GM19328 (cell line): ENCODE data around the gene C12orf60.

Experiments used
- ATAC-seq: cut with Tn5 transposase; IDR thresholded peaks from one replicate; pipeline ENCODE4 v1.9.1; 2021; ENCODE audit warnings: mild to moderate bottlenecking, moderate library complexity; ENCODE audit not compliant: unreplicated experiment

The C12orf60 gene

DNA sequence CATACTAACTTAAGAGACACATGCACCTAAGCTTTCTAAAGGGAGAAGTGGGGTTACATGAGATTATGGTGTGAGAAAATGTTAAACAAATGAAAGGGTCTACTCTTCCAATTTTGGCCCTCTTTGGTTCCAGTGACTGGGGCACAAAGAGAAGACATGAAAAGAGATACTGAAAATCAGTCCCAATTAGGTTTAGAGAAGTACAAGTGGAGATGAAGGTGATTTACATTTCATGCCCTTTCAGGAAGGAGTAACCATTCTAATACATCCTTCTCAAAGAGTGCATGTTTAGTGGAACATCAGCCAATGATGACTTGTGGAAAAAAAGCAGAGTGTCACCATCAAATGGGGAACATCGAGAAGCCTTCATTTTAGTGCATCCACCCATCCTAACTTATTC lies 67.8 kb downstream of the C12orf60 start:
- ATAC-seq = no peak

- ATAC-seq = no peak
Observed at GRCh38 chr12:14871886-14872285, 68.4 kb downstream of the C12orf60 start.

DNA sequence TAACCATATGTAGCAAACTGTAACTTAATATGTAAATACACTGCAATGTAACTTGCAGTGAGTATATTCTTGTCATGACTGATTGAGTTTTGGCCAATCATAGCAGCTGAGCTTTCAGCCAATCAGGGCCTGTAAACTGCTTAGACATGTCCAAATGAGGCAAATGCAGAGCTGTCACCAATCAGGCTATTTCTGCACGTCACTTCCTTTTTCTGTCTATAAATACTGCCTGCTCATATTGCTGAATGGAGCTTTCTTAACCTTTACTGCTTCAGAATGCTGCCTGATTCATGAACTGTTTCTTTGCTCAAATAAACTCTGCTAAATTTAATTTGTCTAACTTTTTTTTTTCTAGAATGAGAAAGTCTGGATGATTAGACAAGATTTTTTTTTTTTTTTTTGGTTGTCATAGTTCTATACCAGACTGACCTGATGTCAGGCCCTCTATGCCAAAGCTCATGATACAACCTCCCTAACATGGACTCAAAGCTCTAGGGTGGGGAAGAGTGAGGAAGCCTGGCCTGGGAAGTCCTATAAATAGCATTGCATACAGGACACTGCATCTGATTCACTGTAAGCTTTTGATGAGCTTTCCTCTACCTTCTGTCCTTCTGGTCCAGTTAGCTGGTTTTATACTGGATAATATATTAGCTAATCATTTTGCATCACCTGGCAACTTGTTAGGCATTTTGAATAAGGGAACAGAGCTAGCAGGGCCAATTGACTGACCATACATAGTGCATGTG lies 70.1 kb downstream of the C12orf60 start:
- no peak for ATAC-seq
